Activated CD8-positive, alpha-beta memory T cell treated with anti-CD3 and anti-CD28 coated beads, Interleukin-2, amount 50 U/mL, for 4 hours (primary cell): ENCODE data around the gene C1QTNF4.
A peak's percentile ranks its signal among the peaks of the same experiment; 100 is the strongest.
"Not testable (repeated sequence)": the region's sequence is repeated elsewhere in the genome, so short reads cannot be mapped to it uniquely, and the experiment has no call there.

Experiments
- DNase-seq: peaks from one replicate; pipeline ENCODE4 v3.0.0-alpha.2; 2020

Gene C1QTNF4

DNA sequence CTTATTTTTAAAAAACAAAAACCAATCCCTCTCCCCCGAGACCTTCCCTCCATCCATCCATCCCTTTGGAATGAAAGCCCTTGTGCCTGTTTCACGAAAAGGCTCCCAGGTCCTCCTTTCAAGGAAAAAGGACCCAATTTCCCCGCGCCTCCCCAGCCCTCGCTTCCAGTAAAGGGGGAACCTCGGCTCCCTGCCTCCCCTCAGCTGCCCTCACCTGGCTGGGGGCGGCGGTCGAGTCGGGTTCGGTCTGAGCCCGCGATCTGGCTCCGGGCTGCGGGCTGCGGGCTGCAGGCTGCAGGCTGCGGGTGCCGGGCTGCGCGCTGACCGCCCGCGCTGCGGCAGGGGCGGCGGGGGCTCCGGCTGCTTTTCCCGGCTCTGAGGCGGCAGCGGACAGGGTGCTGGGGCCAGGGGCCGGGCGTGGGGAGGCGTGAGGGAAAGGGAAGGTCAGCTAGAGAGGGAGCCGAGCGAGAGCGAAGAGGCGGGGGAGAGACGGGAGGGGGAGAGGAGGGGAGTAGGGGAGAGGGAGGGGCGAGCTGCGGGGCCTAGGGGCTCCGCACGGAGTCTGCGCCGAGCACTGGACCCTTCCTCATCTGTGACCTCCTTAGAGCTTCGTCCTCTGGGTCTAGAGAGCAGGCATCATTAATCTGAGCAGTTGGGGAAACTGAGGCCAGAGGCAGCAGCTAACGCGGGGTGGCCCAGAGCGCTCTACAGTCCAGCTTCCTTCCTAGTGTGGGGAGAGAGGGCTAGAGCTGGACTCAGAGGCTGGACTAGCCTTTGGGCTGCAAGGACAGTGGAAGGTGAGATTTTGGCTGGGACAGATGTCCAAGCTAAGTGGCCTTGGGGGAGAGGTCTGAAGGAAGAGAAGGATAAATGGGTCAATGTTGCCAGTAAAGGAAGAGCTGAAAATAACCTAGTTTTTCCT lies at the start of gene C1QTNF4:
Gene C1QTNF4, minus strand, starts transcription at position 478 of the 922 bp plus-strand sequence. CDS start 3,601 bp downstream, outside the sequence.
- DNase-seq, result no peak

DNA sequence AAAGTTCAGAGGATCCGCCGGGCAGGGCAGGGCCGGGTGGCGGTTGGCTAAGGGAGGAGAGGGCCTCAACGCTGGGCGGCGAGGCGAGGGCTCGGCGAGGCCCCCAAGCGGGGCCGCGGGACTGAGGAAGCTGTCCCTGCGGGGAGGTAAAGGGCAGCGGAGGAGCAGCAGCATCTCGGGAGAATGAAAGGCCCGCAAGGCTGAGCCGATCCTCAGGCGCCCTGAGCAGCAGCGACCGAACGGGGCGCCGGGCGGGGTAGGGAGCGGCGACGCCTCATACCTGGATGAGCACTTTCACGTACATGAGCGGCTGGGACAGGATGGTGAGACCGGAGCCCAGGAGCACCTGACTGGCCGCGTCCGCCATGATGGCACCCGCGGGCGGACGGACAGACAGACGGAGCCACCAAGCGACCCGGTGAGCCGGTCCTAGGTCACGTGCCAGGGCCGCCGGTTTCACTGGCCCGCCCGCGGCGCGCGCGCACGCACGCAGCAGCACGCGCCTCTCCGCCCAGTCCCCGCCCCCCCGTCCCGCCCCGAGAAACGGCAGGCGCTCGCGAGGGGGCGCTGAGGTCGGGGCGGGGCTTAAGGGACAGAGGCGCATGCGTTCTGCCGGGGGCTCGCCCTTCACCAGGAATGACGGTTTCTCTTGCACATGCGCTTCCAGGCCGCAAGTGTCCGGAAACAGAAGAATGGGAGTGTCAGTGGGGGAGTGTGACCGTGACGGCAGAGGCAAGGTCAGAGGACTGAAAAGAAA lies 48.1 kb upstream of the C1QTNF4 start, which contains the start of gene MTCH2:
Gene MTCH2, minus strand, starts transcription at position 461 of the 757 bp plus-strand sequence. Its CDS starts 94 bp downstream, at position 367.
- peak; percentile 94 for DNase-seq

DNA sequence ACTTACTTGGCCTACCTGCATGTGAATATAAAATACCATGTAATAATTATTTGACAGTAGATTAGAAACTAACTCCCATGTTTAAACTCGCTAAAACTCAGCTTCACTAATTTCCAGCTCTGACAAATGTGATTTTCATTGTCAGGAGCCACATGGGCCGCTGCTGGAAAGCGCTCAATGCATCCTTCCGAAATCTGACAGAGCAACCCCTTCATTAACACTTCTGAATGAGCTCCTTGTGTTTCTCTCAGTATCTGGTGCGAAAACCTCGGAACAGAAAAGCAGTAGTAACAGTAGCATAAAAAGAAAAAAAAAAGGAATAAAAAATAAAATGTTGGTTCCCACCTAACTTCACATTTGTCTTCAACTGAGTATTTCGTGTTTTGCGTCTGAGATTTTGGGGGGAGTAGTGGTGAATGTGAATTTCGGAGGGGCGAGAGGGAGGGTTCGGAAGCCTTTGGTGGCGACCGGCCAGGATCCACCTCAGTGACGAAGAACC lies 47.4 kb upstream of the C1QTNF4 start:
- DNase-seq, result no peak

DNA sequence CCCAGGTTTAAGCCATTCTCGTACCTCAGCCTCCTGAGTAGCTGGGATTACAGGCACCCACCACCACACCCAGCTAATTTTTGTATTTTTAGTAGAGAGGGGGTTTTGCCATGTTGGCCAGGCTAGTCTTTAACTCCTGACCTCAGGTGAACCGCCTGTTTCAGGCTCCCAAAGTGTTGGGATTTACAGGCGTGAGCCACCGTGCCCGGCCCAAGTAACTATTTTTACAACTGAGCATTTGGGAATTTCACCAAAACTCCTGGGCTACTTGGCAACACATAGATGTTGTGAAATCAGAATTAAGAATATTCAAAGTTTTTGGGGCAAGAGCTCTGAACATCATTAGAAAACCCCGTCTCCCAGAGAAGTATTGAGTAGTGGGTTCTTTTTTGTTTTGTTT lies 46.3 kb upstream of the C1QTNF4 start:
- DNase-seq, result not testable (repeated sequence)

DNA sequence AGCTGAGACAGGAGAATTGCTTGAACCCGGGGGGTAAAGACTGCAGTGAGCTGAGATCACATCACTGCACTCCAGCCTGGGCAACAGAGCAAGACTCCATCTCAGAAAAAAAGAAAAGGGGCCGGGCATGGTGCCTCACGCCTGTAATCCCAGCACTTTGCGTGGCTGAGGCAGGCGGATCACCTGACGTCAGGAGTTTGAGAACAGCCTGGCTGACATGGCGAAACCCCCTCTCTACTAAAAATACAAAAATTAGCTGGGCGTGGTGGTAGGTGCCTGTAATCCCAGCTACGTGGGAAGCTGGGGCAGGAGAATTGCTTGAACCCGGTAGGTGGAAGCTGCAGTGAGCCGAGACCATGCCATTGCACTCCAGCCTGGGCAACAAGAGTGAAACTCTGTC lies 42.1 kb upstream of the C1QTNF4 start:
- DNase-seq, result not testable (repeated sequence)

DNA sequence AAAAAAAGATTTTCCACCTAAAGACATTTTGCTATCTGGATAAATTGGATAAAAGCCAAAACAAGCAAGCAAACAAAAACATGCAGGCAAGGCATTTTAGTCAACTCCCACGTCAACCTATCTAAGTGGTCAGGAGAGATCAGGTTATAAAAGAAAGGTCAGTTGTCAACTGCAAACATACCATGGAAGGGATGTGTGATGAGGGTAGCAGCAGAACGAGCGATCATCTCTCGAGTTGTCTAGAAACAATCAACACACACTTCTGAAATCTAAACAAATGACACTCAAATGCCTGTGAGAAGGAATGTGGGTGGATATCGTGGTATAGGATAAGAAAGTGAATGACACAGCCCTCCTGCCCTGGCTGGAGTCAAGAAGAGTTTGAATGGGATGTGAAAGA lies 37.3 kb upstream of the C1QTNF4 start:
- DNase-seq, result no peak

DNA sequence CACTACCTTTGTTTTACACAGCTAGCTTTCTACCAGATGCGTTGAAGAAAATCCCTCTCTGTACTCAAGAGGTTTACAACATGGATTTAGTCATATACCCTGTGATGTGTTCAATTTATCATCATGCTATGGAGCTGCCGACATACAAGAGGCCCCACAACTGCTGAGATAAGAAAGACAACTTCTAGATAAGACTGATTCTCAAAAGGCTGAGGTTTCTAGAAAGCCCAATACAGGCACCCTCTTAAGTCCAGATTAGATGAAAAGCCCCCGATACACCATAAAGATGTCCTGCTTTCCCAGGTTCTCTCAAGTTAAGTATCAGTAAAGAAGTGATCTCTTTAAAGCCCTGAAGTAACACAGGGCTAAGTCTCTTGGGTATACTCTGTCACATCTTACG lies 33.8 kb upstream of the C1QTNF4 start:
- no peak for DNase-seq

DNA sequence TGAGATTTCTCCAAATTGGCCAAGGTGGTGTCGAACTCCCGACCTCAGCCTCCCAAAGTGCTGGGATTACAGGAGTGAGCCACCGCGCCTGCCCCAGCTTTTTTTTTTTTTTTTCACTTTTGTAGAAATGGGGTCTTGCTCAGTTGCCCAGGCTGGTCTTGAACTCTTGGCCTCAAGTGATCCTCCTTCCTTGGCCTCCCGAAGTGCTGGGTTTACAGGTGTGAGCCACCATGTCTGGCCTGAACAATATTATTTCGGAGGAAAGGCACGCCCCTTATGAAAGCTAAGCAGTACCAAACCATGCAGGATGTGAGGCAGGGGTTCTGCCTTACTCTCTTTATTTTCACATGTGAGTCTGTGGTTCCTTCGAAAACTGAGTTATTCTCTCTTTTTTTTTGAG lies 32.0 kb upstream of the C1QTNF4 start:
- DNase-seq, result no peak

DNA sequence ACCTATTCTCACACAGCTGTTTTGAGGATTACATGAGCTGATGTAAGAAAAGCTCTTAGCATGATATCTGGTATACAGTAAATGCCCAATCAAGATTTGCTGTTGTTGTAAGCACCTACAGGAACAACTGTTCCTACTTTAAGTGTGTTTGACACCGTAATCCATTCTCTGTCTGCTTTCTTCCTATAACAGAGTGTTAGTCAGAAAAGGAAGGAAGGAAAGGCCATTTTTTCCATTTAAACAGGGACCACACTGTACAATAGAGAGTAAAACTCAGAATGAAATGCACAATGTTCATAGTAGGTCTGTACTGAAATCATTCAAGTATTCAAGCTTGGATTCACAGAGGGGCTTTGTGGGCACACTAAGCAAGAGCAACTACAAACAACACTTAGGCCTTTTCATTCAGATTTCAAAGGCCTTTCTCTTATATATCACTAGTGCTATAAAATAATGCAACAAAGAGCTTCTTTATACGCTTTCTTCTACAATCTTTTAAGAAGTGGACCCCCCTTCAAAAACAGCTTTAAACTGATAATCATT lies 26.7 kb upstream of the C1QTNF4 start:
- no peak for DNase-seq

DNA sequence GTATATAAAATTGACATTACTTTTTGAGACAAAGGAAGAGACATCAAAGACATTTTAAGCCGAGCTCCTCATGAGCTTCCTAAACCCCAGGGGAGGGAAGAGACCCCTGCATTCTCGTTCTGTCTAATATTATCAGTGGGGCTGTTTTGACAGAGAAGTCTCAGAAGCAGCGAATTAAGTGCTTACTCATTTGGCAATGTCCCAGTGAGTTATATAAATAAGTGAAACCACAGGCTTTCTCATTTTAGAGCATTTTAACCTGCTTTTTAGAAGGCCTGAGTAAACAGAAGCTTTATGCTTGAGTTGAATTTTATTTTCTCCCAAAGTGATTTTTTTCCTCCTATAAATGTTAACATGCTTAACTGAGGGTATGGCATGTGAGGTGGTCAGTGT lies 23.2 kb upstream of the C1QTNF4 start:
- no peak for DNase-seq

DNA sequence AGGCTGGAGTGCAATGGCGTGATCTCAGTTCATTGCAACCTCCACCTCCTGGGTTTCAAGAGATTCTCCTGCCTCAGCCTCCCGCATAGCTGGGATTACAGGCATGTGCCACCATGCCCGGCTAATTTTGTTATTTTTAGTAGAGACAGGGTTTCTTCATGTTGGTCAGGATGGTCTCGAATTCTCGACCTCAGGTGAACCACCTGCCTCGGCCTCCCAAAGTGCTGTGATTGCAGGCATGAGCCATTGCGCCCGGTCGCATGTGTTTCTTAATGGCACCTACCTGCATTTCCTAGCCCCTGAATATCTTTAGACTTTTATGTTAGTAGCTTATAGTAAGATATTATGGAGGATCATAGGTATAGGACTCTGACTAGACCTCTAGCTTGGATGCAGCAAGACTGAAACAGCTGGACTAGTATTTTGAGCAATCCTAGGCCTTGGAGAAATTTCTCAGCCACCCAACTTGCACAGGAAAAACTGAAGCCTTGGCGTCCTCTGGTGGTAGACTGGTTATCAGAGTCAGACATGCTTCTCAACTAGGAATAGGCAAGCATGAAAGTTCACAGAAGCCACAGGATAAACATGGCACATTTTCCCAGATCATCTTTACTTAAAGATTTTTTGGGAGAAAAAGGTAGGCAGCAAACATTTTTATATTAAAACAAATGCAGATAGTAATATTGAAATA lies 22.7 kb upstream of the C1QTNF4 start:
- no peak for DNase-seq

DNA sequence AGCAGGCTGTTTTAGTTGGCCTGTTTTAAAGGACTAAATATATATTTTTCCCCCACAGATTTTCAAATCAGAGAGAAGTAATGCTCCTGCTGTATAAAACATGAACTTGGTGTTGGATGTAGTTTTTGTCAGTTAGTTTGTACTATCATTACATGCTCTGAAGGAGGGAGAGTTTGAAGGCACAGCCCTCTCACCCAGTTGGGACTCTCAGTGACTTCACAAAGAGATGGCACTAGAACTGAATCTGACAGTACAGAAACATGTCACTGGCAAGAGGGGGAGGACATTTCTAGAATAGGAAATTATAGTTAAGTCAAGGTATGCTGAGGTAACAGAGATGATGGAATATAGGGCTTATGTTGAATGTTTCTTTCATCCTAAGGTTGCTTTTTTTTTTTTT lies 21.0 kb upstream of the C1QTNF4 start:
- no peak for DNase-seq

DNA sequence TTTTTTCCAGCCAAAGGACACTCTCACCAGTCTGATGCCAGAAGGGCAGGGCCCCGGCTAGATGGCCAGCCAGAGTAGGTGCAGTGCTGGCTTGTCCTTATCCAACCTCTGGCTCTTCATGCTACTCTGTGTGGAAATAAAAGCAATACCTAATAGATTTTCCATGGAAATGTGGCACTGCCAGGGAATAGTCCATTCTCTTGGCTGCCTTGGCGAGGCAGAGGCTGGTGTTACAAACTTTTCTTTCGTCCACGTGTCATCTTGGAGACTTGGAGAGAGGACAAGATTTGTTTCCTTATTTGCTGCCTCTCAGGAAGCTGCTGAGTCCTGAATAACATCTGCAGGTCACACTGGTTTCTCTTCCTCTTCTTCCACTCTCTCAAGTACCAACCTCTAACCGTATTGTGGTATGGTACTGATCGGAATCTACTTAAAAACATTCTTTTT lies 17.2 kb upstream of the C1QTNF4 start:
- no peak for DNase-seq

DNA sequence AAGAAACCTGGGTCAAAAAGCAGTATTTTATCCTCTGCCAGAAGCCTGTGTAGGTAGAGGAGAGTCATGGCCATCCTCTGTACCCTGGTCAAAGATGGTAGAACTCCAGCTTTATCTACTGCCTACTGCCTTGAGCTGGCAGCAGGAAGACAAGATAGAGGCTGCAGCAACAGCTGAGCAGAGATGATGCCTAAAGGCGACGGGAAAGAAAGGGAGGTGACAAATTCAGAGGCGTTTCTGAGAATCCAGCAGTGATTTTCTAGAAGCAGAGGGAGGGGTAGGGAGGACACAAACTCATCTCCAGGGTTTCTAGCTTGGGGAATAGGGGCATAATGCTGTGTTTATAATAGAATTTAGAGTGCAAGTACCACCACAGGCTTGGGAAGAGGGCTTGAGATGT lies 15.5 kb upstream of the C1QTNF4 start:
- no peak for DNase-seq

DNA sequence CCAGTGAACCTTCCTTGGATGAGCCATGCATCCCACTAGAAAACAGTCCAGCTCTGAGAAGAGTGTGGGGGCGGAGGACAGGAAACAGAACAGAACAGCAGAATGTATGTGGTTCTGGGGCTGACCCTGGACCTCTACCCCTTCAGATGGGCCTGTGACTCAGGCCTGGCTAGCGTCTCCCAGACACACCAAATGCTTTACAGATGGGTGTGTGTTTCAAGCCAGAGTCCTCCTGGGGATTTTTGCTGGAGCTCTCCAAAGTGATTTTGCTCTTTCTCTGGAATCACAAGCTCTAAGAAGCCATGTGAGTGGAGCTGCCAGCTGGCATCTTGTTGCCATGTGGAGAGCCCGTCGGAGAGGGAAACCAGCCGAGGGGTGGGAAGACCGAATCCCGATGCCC lies 13.2 kb upstream of the C1QTNF4 start:
- DNase-seq, result no peak

DNA sequence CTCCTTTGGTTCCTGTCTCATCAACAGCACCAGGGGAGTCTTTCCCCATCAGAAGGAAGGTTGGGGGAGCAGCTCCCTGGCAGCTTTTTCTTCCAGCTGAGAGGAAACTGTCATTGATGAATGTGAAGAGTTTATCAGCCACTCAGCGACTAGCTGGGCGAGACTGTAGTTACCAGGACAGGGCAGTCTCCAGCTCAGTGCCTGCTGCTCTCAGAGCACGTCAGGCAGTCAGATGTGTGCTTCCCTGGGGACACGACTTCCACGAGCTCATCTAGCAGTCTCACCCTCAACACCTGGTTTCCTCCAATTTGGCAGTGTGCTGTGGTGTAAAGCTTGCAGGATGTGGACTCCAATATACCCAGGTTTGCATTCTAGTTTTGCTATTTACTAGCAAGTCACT lies 12.5 kb upstream of the C1QTNF4 start:
- no peak for DNase-seq

DNA sequence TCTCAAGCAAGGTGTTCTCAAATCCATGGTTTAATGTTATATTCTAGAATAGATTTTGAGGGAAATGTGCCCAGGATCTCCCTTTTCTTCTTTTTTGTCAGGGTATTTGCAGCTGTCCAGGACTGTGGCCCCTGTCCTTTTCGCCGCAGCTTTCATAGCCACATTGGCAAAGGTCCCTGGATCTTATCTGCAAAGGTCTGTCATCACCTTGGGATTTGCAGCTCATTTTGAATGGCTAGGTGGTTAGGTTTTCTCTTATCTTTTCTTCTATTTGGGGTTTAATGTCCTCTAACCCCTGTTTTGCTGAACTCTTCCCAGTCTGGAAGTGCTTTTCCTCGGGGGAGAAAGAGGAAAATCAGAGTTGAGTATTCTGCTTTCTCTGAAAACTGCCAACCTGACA lies 11.7 kb upstream of the C1QTNF4 start:
- no peak for DNase-seq

DNA sequence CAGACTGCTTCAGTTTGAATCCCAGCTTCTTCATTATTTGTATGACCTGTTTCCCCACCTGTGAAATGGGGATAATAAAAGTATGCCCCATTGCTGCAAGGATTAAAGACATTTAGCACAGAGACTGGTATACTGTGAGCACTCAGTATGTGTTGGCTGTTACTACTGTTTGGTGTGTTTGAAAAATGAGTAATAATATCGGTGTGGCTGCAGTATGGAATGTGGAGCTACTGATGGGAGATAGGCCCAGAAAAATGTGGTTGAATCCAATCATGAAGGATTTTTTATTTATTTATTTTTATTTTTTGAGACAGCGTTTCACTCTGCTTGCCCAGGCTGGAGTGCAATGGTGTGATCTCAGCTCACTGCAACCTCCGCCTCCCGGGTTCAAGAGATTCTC lies 9.1 kb upstream of the C1QTNF4 start:
- DNase-seq, result no peak

DNA sequence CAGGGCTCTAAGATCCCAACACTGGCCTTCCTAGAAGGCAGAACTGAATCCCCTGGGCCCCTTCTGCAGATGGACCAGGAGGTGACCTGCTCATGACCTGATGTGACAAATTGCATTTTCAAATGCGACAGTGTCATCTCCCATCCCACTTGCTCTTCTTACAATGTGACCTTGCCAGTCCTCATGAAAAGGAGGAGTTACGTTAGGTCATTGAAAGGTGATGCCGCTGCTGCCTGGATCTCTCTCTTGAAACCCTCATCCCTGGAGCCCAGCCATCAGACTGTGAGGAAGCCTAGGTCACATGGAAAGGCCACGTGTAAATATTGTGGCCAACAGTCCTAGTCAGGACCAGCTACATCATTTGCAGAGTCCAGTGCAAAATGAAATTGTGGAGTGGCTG lies 5.7 kb upstream of the C1QTNF4 start:
- no peak for DNase-seq

DNA sequence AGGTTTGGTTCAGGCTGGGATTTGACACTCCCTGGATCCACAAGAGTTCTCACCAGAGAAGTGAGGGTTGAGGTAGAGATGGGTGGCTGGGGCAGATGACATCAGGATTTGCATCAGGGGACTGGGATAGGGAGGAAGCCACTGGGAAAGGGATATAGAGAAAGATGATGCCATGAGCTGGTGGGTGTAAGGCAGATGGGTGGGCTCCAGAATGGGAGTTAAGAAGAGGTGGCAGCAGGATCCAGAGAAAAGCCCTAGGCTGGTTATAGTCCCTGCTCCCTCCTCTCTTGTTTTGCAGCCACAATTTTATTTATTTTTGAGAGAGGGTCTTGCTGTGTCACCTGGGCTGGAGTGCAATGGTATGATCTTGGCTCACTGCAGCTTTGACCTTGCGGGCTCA lies 1.8 kb upstream of the C1QTNF4 start:
- DNase-seq, result no peak

DNA sequence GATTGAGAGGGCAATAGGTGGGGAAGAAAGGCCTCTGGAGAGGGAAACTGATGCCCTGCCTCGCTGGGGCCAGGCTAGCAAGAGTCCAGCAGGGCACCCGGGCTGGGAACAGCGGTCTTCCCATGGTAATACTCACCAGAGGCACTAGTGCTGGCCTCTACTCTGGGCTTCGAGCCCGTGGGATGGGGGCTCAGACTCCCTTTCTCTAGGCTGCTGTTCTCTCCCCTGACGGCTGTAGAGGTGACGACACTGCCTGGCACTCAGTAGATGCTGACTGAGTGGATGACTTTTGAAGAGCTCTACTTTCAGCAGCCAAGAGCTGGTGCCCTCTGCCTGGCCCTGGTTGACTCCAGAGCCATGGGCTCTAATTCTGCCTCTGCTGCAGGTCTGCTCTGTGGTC lies 818 bp upstream of the C1QTNF4 start:
- DNase-seq, result no peak

DNA sequence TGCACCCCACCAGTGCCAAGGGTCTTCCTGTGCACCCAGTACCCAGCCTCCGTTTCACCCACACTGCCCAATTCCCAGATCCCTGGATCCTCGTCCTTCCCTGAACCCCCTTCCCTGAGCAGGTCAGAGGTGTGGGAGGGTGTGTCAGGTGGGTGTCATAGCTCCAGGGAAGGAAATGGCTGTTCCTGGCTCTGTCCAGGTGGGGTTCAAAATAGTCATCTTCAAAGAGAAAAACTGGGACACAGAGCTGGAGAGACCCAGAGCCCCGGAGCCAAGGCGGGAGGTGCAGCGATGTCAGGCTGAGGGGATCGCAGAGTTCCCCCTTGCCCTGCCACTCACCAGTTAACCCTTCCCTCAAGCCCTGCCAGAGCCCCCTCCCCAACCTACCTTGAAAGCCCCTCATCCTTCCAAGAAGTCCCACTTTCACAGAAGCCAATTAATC lies 698 bp downstream of the C1QTNF4 start:
- no peak for DNase-seq

DNA sequence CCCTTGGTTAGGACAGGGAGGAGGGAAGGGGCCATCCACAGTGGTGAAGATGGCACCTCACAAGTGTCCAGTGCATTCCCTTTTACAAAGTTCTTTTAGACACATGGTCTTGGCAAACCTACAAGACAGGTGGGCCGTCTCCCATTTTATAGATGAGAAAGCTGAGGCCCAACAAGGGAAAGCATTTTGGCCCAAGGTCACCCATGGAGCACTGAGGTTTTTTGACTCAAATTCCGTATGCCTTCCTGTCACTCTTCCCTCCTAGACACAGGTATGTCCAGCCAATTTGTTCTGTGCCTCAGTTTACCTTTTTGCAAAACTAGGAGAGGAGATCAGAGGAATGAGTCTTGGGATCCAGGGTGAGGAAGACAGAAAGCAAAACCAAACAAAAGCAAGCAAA lies 1.2 kb downstream of the C1QTNF4 start:
- DNase-seq, result no peak
